GM21367 (cell line): ENCODE measurements around the gene HSPA12B.

ENCODE experiments used
- ATAC-seq: cut with Tn5 transposase; IDR thresholded peaks from one replicate; pipeline ENCODE4 v1.9.1; 2021; ENCODE audit not compliant: unreplicated experiment

HSPA12B gene

DNA sequence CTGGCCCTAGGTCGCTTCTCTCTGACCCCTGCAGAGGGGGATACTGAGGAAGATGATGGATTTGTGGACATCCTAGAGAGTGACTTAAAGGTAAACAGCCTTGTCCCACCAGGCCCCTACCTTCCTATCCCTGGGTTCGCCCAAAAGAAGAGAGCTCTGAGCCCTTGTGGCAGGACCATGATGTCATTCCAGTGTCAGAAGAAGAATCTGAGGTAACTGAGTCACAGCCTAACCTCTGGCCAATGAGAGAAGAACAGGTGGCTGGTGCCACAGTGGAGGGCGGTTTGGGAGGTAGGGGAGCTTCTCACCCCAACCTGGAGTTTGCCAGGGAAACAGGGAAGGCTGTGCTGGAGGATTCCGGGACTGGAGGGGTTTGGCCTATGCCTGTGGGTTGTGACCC is 68.8 kb downstream of the HSPA12B start:
- ATAC-seq, result no peak

- no peak for ATAC-seq
Observed at GRCh38 chr20:3801846-3802245, 69.4 kb downstream of the HSPA12B start.
